ENCODE results near the gene PREP. TPM values are rescaled to one million over a fixed set of nuclear protein-coding genes. Genes with fewer than 3 reads are reported as not detected.

The PREP gene
- total and polyA plus RNA-seq, 2 of the 8 experiments (the other 6 are each of a cell fraction or from before 2014, with no cell fraction given): 26.8 to 70.0 TPM

DNA sequence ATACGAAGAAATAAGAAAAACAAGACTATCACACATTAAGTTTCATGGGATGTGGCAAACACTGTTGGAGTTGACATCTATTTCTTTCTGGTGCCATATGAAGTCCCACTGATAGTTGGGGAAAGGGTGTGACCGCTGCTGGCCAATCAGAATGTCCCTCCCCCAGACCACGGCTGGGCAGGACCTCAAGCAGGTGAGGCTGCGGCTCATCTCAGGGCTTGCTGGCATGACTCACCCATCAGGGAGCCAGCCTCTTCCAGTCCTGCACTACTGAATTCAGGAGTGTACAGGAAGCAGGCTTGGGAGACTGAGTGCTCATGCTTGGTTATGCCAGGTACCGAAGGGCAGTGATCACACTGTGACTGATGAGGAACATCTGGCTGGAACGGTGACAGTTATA, 18.9 kb downstream of the PREP start:
- no peak overlapping the region for H2AFZ ChIP-seq (ENCODE audit: low read length)
- peaks cover 0 to 2% (median 0%) of the 10 kb centered on the region in 4 experiments; a peak in 1 of 7 replicates for H3K4me1 ChIP-seq (replicated peaks in 1 of 4; ENCODE audit: control insufficient read depth in 3 of 4, insufficient read depth in 4 of 4, low read length in 3 of 4)
- peaks cover 12% of the 10 kb centered on the region for H3K79me1 ChIP-seq (ENCODE audit: low read depth, low read length)
- H3K4ac ChIP-seq (replicated peaks; ENCODE audit: insufficient read length, low read depth, low read length): no peak overlapping the region
- H3K18ac ChIP-seq (ENCODE audit: extremely low read depth, low read length): no peak overlapping the region
- no peaks in the 10 kb centered on the region; a peak in 2 of 8 replicates for H3K36me3 ChIP-seq (ENCODE audit: control insufficient read depth in 2 of 4, insufficient read depth in 4 of 4, low read length in 3 of 4)
- no peaks in the 10 kb centered on the region for H3K27me3 ChIP-seq (replicated peaks in 1 of 4; ENCODE audit: control insufficient read depth in 3 of 4, extremely low read depth in 1 of 4, insufficient read depth in 3 of 4, low read length in 3 of 4)
- no peak overlapping the region for H3K9ac ChIP-seq (replicated peaks in 1 of 4; ENCODE audit: extremely low read depth in 1 of 4, low read depth in 3 of 4, low read length in 3 of 4)
- H3K4me3 ChIP-seq (ENCODE audit: extremely low read depth in 1 of 4, insufficient read depth in 2 of 4, low read depth in 3 of 4, low read length in 4 of 4): no peak overlapping the region
- no peak overlapping the region for H2BK120ac ChIP-seq (replicated peaks; ENCODE audit: low read depth, low read length)
- no peak overlapping the region for H4K8ac ChIP-seq (ENCODE audit: extremely low read depth, insufficient read depth, low read length)
- no peak overlapping the region for H2BK12ac ChIP-seq (ENCODE audit: low read depth, low read length)
- no peak overlapping the region for H2BK5ac ChIP-seq (ENCODE audit: low read depth, low read length)
- ChIA-PET POLR2A (ENCODE audit: partially characterized antibody) (no interaction called here), CTCF (ENCODE audit: partially characterized antibody) (no interaction called here)
- no peak overlapping the region for H3K14ac ChIP-seq (ENCODE audit: insufficient read length)
- no peaks in the 10 kb centered on the region for H3K23me2 ChIP-seq (ENCODE audit: low read depth, low read length)
- no peak overlapping the region for H2BK15ac ChIP-seq (ENCODE audit: low read length)
- 83% methylated on average over 6 of the region's 6 CpGs; no CpG with 5 or more reads in 1 of the 2 experiments for WGBS, 2 experiments (ENCODE audit: extremely low coverage in 1 of 2, insufficient coverage in 1 of 2, insufficient read length in 1 of 2, insufficient replicate concordance in 2 of 2, low coverage in 1 of 2, low lambda C conversion rate in 2 of 2, missing lambda C conversion rate in 1 of 2)
- no peak overlapping the region for H4K91ac ChIP-seq (replicated peaks; ENCODE audit: insufficient read length, low read length)
- no peak for DNase-seq (ENCODE audit: low read depth in 1 of 2, low spot score in 2 of 2)
- H3K23ac ChIP-seq (ENCODE audit: insufficient read length): no peak overlapping the region
- no peak for FAIRE-seq
- no peak overlapping the region for H2AK5ac ChIP-seq (ENCODE audit: low read depth, low read length)
- H2BK20ac ChIP-seq (ENCODE audit: low read length): no peak overlapping the region
- TF ChIP-seq EZH2 (IDR thresholded peaks at IDR 0.05; ENCODE audit: low read depth, low read length, severe bottlenecking): no peak
- no peak for TF ChIP-seq JUN (IDR thresholded peaks at IDR 0.05; ENCODE audit: low read depth, low read length)
- TF ChIP-seq CHD2 (IDR thresholded peaks at IDR 0.05; ENCODE audit: low read length): no peak
- TF ChIP-seq SRF (IDR thresholded peaks at IDR 0.05; ENCODE audit: low read depth, low read length): no peak
- no peak for TF ChIP-seq TEAD4 (IDR thresholded peaks at IDR 0.05; ENCODE audit: low read depth, low read length)
- TF ChIP-seq YY1 (IDR thresholded peaks at IDR 0.05; ENCODE audit: low read depth, low read length): no peak
- TF ChIP-seq SUZ12 (IDR thresholded peaks at IDR 0.05; ENCODE audit: low read length): no peak
- no peak for TF ChIP-seq SIX5 (IDR thresholded peaks at IDR 0.05; ENCODE audit: low read depth, low read length)
- TF ChIP-seq, protein P1, sequence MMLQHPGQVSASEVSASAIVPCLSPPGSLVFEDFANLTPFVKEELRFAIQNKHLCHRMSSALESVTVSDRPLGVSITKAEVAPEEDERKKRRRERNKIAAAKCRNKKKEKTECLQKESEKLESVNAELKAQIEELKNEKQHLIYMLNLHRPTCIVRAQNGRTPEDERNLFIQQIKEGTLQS (IDR thresholded peaks at IDR 0.05; ENCODE audit: insufficient read depth, low read depth, low read length): no peak
- TF ChIP-seq RBBP5 (IDR thresholded peaks at IDR 0.05; ENCODE audit: borderline replicate concordance, low read depth, low read length): no peak
- TF ChIP-seq ZNF274 (IDR thresholded peaks at IDR 0.05; ENCODE audit: borderline replicate concordance, extremely low read depth, low read length): no peak
- TF ChIP-seq SIRT6 (IDR thresholded peaks at IDR 0.05; ENCODE audit: low read length): no peak
- no peak overlapping the region for H4K5ac ChIP-seq (ENCODE audit: insufficient read length, low read depth, low read length)
- H3K79me2 ChIP-seq (ENCODE audit: control insufficient read depth in 1 of 2, insufficient read depth in 2 of 2, low read length in 2 of 2): peaks cover 0 to 14% of the 10 kb centered on the region in 2 experiments; a peak in 2 of 4 replicates
- no peak overlapping the region for H3K56ac ChIP-seq (replicated peaks; ENCODE audit: insufficient read length, low read depth, low read length)
- peaks cover 3 to 6% of the 10 kb centered on the region in 2 experiments for H4K20me1 ChIP-seq (replicated peaks in 1 of 2; ENCODE audit: control insufficient read depth in 1 of 2, insufficient read depth in 2 of 2, low read length in 2 of 2)
- no peaks in the 10 kb centered on the region for H3K9me3 ChIP-seq (ENCODE audit: insufficient read depth in 2 of 2, low read depth in 1 of 2, low read length in 1 of 2)
- H3K27ac ChIP-seq (ENCODE audit: low read depth, low read length): no peak overlapping the region
- no peak overlapping the region for H3K4me2 ChIP-seq (ENCODE audit: insufficient read depth in 1 of 2, low read depth in 2 of 2, low read length in 2 of 2)

Data from H1 (cell line).